GM23338 (cell line): ENCODE results near the gene SSTR5. TPM values are rescaled to one million over a fixed set of nuclear protein-coding genes. Genes with fewer than 3 reads are reported as not detected.

Source experiments
- ATAC-seq: fragments of 200-7000 bp; cut with Tn5 transposase; 3 replicates; pipeline ENCODE4 v1.9.1; 2020
- DNase-seq: peaks from one replicate; pipeline ENCODE4 v3.0.0-alpha.2; 2015; ENCODE audit warnings: low spot score
- H2AFZ ChIP-seq: fragments of 200-600 bp; sonication (generic); 2 replicates; pipeline ENCODE4 v1.8.0; 2016; ENCODE audit warnings: antibody characterized with exemption, mild to moderate bottlenecking, moderate library complexity
- H3F3A ChIP-seq: fragments of 200-600 bp; sonication (generic); replicated peaks from 2 replicates; pipeline ENCODE4 v1.8.0; 2017; ENCODE audit warnings: antibody characterized with exemption, mixed run types, low read depth
- H3K27ac ChIP-seq: fragments of 200-600 bp; sonication (generic); 2 replicates; pipeline ENCODE4 v1.6.1; 2016; ENCODE audit warnings: low read depth
- H3K27me3 ChIP-seq: fragments of 200-600 bp; sonication (generic); 2 replicates; pipeline ENCODE4 v1.8.0; 2016; ENCODE audit warnings: mild to moderate bottlenecking, mixed run types, moderate library complexity; ENCODE audit not compliant: insufficient read depth
- H3K36me3 ChIP-seq: fragments of 200-600 bp; sonication (generic); 2 replicates; pipeline ENCODE4 v1.8.0; 2016; ENCODE audit warnings: mild to moderate bottlenecking; ENCODE audit not compliant: insufficient read depth
- H3K4me1 ChIP-seq: fragments of 200-600 bp; sonication (generic); 2 replicates; pipeline ENCODE4 v1.8.0; 2016; ENCODE audit warnings: mild to moderate bottlenecking, moderate library complexity; ENCODE audit not compliant: insufficient read depth
- H3K4me2 ChIP-seq: fragments of 200-600 bp; sonication (generic); 2 replicates; pipeline ENCODE4 v1.7.1; 2017; ENCODE audit warnings: mixed run types
- H3K4me3 ChIP-seq: fragments of 200-600 bp; sonication (generic); 2 replicates; pipeline ENCODE4 v1.6.1; 2016; ENCODE audit warnings: mixed run types
- H3K79me2 ChIP-seq: fragments of 200-600 bp; sonication (generic); replicated peaks from 2 replicates; pipeline ENCODE4 v1.8.0; 2017; ENCODE audit warnings: mild to moderate bottlenecking; ENCODE audit not compliant: insufficient read depth
- H3K9me2 ChIP-seq: fragments of 200-600 bp; sonication (generic); 2 replicates; pipeline ENCODE4 v1.8.0; 2017; ENCODE audit not compliant: insufficient read depth
- H4K20me1 ChIP-seq: fragments of 200-600 bp; sonication (generic); replicated peaks from 2 replicates; pipeline ENCODE4 v1.8.0; 2017; ENCODE audit warnings: mild to moderate bottlenecking; ENCODE audit not compliant: insufficient read depth
- H3K27ac Mint-ChIP-seq: 2 replicates; pipeline ENCODE4 v1.8.0; 2020; ENCODE audit warnings: inconsistent platforms, mild to moderate bottlenecking, moderate library complexity, mixed read lengths
- H3K27me3 Mint-ChIP-seq: 3 replicates; pipeline ENCODE4 v1.8.0; 2022; ENCODE audit warnings: low read depth, mild to moderate bottlenecking, moderate library complexity, mixed read lengths, inconsistent platforms; ENCODE audit not compliant: insufficient read depth, poor library complexity
- H3K36me3 Mint-ChIP-seq: 3 replicates; pipeline ENCODE4 v1.8.0; 2021; ENCODE audit warnings: low read depth, mild to moderate bottlenecking, inconsistent platforms, moderate library complexity, mixed read lengths
- H3K4me1 Mint-ChIP-seq: 3 replicates; pipeline ENCODE4 v1.8.0; 2020; ENCODE audit warnings: mild to moderate bottlenecking, inconsistent platforms, mixed read lengths
- H3K4me3 Mint-ChIP-seq: 3 replicates; pipeline ENCODE4 v1.8.0; 2021; ENCODE audit warnings: moderate library complexity, mild to moderate bottlenecking, inconsistent platforms, mixed read lengths
- H3K9me3 Mint-ChIP-seq: 3 replicates; pipeline ENCODE4 v1.8.0; 2020; ENCODE audit warnings: moderate library complexity, mild to moderate bottlenecking, inconsistent platforms, mixed read lengths
- CREB1 ChIP-seq: fragments of 250-450 bp; sonication (Bioruptor Pico); IDR thresholded peaks from 2 replicates; pipeline ENCODE4 v1.5.0; 2020; ENCODE audit warnings: low read depth, mild to moderate bottlenecking, moderate library complexity
- EZH2 ChIP-seq: fragments of 200-600 bp; sonication (generic); IDR thresholded peaks from one replicate; pipeline ENCODE4 v1.8.0; 2017; ENCODE audit warnings: antibody characterized with exemption, mild to moderate bottlenecking, low read depth; ENCODE audit not compliant: unreplicated experiment
- EZH2phosphoT487 ChIP-seq: fragments of 200-600 bp; sonication (generic); IDR thresholded peaks from one replicate; pipeline ENCODE4 v1.8.1; 2018; ENCODE audit warnings: antibody characterized with exemption; ENCODE audit not compliant: unreplicated experiment
- JUNB ChIP-seq: IDR thresholded peaks from one replicate; pipeline ENCODE4 v1.6.1; 2016; ENCODE audit warnings: antibody characterized with exemption; ENCODE audit not compliant: unreplicated experiment
- NANOG ChIP-seq: IDR thresholded peaks from 2 replicates; pipeline ENCODE4 v1.6.1; 2016; ENCODE audit warnings: antibody characterized with exemption, borderline replicate concordance
- POLR2AphosphoS5 ChIP-seq: IDR thresholded peaks from 2 replicates; pipeline ENCODE4 v1.6.1; 2016; ENCODE audit warnings: antibody characterized with exemption, low read depth
- STAT1 ChIP-seq: IDR thresholded peaks from one replicate; pipeline ENCODE4 v1.6.1; 2016; ENCODE audit warnings: antibody characterized with exemption; ENCODE audit not compliant: unreplicated experiment
- ZNF114 ChIP-seq: fragments of 250-450 bp; sonication (Bioruptor Pico); IDR thresholded peaks from 2 replicates; pipeline ENCODE4 v1.5.0; 2020; ENCODE audit warnings: mild to moderate bottlenecking, moderate library complexity
- ZNF331 ChIP-seq: fragments of 250-450 bp; sonication (Bioruptor Pico); IDR thresholded peaks from 2 replicates; pipeline ENCODE4 v1.5.0; 2020; ENCODE audit warnings: low read depth, mild to moderate bottlenecking, moderate library complexity
- polyA plus RNA-seq: library from polyadenylated mRNA; unstranded; fragments of >200 nt; fragmentation: Nextera tagmentation; extraction: Ambion mirVana; gene quantifications from 2 replicates; pipeline ENCODE4 v1.2.1, GENCODE V29; 2016
- total RNA-seq: library from RNA; depleted of rRNA; stranded (reverse); fragments of >200 nt; shearing (Covaris generic); gene quantifications from 2 replicates; pipeline ENCODE4 v1.2.3, GENCODE V29; 2014
- TF ChIP-seq, protein P1 (sequence below): fragments of 250-450 bp; sonication (Bioruptor Pico); IDR thresholded peaks from 2 replicates; pipeline ENCODE4 v1.5.0; 2020; ENCODE audit warnings: mild to moderate bottlenecking, moderate library complexity
- TF ChIP-seq, protein P2 (sequence below), 2 experiments: fragments of 200-600 bp in 1 of 2; sonication (generic) in 1 of 2; conservative IDR thresholded peaks; 2 replicates each; pipeline versions ENCODE4 v1.5.1 to v1.6.1; 2016 to 2017; ENCODE audit warnings: antibody characterized with exemption in 2 of 2, low read depth in 2 of 2, mild to moderate bottlenecking in 2 of 2, moderate library complexity in 1 of 2
- TF ChIP-seq, protein P3 (sequence below): IDR thresholded peaks from one replicate; pipeline ENCODE4 v1.6.1; 2018; ENCODE audit warnings: antibody characterized with exemption; ENCODE audit not compliant: unreplicated experiment

SSTR5 gene
- total and polyA plus RNA-seq, 2 experiments from 2014 or later, result 0.60 to 1.0 TPM

DNA sequence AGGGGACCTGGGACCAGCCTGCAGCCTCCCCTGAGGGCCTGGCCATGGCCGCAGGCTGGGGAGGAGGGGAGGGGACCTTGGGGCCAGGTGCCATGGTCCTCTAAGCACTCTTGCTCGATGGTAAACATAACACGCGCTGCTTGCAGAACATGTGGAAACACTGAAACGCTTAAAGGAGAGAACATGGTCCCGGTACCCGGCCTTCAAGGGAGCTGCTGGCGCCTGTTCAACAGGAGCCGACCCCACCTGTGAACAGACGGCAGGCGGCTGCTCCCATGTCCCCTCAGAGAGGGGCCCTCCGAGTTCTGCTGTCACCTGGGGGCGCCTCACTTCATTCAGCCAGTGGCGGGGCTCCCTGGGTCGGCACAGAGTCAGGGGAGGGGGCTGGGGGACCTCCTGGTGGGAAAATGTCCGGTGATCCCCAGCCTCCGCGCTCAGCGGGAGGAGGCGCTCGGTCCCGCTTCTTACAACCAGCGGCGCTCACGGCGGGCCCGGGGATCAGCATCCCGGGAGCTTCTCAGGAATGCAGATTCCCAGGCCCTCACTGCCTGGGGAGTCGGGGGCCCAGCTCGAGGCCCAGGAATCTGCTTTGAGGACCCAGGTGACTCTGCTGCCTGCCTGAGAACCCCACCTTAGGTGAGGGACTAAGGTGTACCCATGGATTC, 854 bp upstream of the SSTR5 start (continued):
- TF ChIP-seq, protein P1, sequence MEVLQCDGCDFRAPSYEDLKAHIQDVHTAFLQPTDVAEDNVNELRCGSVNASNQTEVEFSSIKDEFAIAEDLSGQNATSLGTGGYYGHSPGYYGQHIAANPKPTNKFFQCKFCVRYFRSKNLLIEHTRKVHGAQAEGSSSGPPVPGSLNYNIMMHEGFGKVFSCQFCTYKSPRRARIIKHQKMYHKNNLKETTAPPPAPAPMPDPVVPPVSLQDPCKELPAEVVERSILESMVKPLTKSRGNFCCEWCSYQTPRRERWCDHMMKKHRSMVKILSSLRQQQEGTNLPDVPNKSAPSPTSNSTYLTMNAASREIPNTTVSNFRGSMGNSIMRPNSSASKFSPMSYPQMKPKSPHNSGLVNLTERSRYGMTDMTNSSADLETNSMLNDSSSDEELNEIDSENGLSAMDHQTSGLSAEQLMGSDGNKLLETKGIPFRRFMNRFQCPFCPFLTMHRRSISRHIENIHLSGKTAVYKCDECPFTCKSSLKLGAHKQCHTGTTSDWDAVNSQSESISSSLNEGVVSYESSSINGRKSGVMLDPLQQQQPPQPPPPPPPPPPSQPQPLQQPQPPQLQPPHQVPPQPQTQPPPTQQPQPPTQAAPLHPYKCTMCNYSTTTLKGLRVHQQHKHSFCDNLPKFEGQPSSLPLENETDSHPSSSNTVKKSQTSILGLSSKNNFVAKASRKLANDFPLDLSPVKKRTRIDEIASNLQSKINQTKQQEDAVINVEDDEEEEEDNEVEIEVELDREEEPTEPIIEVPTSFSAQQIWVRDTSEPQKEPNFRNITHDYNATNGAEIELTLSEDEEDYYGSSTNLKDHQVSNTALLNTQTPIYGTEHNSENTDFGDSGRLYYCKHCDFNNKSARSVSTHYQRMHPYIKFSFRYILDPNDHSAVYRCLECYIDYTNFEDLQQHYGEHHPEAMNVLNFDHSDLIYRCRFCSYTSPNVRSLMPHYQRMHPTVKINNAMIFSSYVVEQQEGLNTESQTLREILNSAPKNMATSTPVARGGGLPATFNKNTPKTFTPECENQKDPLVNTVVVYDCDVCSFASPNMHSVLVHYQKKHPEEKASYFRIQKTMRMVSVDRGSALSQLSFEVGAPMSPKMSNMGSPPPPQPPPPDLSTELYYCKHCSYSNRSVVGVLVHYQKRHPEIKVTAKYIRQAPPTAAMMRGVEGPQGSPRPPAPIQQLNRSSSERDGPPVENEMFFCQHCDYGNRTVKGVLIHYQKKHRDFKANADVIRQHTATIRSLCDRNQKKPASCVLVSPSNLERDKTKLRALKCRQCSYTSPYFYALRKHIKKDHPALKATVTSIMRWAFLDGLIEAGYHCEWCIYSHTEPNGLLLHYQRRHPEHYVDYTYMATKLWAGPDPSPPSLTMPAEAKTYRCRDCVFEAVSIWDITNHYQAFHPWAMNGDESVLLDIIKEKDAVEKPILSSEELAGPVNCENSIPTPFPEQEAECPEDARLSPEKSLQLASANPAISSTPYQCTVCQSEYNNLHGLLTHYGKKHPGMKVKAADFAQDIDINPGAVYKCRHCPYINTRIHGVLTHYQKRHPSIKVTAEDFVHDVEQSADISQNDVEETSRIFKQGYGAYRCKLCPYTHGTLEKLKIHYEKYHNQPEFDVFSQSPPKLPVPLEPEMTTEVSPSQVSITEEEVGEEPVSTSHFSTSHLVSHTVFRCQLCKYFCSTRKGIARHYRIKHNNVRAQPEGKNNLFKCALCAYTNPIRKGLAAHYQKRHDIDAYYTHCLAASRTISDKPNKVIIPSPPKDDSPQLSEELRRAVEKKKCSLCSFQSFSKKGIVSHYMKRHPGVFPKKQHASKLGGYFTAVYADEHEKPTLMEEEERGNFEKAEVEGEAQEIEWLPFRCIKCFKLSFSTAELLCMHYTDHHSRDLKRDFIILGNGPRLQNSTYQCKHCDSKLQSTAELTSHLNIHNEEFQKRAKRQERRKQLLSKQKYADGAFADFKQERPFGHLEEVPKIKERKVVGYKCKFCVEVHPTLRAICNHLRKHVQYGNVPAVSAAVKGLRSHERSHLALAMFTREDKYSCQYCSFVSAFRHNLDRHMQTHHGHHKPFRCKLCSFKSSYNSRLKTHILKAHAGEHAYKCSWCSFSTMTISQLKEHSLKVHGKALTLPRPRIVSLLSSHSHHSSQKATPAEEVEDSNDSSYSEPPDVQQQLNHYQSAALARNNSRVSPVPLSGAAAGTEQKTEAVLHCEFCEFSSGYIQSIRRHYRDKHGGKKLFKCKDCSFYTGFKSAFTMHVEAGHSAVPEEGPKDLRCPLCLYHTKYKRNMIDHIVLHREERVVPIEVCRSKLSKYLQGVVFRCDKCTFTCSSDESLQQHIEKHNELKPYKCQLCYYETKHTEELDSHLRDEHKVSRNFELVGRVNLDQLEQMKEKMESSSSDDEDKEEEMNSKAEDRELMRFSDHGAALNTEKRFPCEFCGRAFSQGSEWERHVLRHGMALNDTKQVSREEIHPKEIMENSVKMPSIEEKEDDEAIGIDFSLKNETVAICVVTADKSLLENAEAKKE, result no peak
- no peak for TF ChIP-seq EZH2phosphoT487
- TF ChIP-seq JUNB, result no peak
- no peak for TF ChIP-seq ZNF331 (CRISPR knock-in tag)
- TF ChIP-seq NANOG, result no peak

DNA sequence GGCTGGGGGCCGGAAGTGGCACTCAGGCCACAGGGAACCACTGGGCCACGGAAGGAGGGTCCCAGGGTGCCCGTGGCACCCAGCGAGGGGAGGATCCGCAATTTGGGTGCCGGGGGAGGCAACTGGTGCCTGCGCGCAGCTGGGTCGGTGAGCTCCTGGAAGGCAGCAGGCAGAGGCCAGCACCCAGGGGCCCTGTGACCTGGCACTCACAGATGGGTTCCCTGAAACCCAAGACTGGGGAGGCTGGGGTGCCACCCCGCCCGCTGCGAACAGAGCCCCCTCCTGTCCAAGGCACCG, 663 bp downstream of the SSTR5 start:
- H3F3A ChIP-seq, result no peaks in the 10 kb centered on the region
- H3K4me1 ChIP-seq, result peaks cover 13% of the 10 kb centered on the region; the same call in 1 of the 2 replicates
- H2AFZ ChIP-seq, result no peak overlapping the region
- Mint-ChIP-seq H3K27me3 (peaks cover 6% of the 10 kb centered on the region), H3K4me3 (no peak overlapping the region), H3K36me3 (no peaks in the 10 kb centered on the region), H3K4me1 (peaks cover 11% of the 10 kb centered on the region; the same call in 2 of the 3 replicates), H3K9me3 (no peaks in the 10 kb centered on the region), H3K27ac (no peak overlapping the region)
- no peaks in the 10 kb centered on the region for H4K20me1 ChIP-seq
- H3K27me3 ChIP-seq, result no peaks in the 10 kb centered on the region; the same call in 1 of the 2 replicates
- no peak overlapping the region for H3K4me2 ChIP-seq
- DNase-seq (no peak), ATAC-seq (no peak)
- H3K79me2 ChIP-seq, result no peaks in the 10 kb centered on the region
- H3K36me3 ChIP-seq, result no peaks in the 10 kb centered on the region
- peak overlapping the region; percentile 59; the same call in 1 of the 2 replicates for H3K4me3 ChIP-seq
- no peak overlapping the region for H3K27ac ChIP-seq
- H3K9me2 ChIP-seq, result no peaks in the 10 kb centered on the region
- TF ChIP-seq, protein P2, sequence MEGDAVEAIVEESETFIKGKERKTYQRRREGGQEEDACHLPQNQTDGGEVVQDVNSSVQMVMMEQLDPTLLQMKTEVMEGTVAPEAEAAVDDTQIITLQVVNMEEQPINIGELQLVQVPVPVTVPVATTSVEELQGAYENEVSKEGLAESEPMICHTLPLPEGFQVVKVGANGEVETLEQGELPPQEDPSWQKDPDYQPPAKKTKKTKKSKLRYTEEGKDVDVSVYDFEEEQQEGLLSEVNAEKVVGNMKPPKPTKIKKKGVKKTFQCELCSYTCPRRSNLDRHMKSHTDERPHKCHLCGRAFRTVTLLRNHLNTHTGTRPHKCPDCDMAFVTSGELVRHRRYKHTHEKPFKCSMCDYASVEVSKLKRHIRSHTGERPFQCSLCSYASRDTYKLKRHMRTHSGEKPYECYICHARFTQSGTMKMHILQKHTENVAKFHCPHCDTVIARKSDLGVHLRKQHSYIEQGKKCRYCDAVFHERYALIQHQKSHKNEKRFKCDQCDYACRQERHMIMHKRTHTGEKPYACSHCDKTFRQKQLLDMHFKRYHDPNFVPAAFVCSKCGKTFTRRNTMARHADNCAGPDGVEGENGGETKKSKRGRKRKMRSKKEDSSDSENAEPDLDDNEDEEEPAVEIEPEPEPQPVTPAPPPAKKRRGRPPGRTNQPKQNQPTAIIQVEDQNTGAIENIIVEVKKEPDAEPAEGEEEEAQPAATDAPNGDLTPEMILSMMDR (conservative IDR thresholded peaks at IDR 0.05; ENCODE audit: low read depth in 2 of 2), result no peak
- TF ChIP-seq EZH2, result no peak
- no peak for TF ChIP-seq CREB1 (CRISPR knock-in tag)
- TF ChIP-seq, protein P3, sequence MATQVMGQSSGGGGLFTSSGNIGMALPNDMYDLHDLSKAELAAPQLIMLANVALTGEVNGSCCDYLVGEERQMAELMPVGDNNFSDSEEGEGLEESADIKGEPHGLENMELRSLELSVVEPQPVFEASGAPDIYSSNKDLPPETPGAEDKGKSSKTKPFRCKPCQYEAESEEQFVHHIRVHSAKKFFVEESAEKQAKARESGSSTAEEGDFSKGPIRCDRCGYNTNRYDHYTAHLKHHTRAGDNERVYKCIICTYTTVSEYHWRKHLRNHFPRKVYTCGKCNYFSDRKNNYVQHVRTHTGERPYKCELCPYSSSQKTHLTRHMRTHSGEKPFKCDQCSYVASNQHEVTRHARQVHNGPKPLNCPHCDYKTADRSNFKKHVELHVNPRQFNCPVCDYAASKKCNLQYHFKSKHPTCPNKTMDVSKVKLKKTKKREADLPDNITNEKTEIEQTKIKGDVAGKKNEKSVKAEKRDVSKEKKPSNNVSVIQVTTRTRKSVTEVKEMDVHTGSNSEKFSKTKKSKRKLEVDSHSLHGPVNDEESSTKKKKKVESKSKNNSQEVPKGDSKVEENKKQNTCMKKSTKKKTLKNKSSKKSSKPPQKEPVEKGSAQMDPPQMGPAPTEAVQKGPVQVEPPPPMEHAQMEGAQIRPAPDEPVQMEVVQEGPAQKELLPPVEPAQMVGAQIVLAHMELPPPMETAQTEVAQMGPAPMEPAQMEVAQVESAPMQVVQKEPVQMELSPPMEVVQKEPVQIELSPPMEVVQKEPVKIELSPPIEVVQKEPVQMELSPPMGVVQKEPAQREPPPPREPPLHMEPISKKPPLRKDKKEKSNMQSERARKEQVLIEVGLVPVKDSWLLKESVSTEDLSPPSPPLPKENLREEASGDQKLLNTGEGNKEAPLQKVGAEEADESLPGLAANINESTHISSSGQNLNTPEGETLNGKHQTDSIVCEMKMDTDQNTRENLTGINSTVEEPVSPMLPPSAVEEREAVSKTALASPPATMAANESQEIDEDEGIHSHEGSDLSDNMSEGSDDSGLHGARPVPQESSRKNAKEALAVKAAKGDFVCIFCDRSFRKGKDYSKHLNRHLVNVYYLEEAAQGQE, result no peak
- TF ChIP-seq ZNF114, result no peak
- no peak for TF ChIP-seq NANOG
- TF ChIP-seq POLR2AphosphoS5, result no peak
- no peak for TF ChIP-seq STAT1
- no peak for TF ChIP-seq EZH2phosphoT487
- TF ChIP-seq JUNB, result no peak
- TF ChIP-seq ZNF331 (CRISPR knock-in tag), result no peak
